GM12878 (cell line): ENCODE data around the gene LENG1. TPM values are rescaled to one million over a fixed set of nuclear protein-coding genes. Genes with fewer than 3 reads are reported as not detected.

Experiments used
- BHLHE40 ChIP-seq, 2 experiments: fragments of 450-650 bp in 1 of 2; IDR thresholded peaks; 2 replicates each; pipeline ENCODE4 v1.6.1; 2011 to 2017; ENCODE audit warnings: low read depth in 2 of 2, borderline replicate concordance in 1 of 2, improper control_type of control experiment in 1 of 2, low read length in 1 of 2, mild to moderate bottlenecking in 1 of 2
- BMI1 ChIP-seq: fragments of 450-650 bp; IDR thresholded peaks from 2 replicates; pipeline ENCODE4 v1.6.1; 2016; ENCODE audit warnings: mild to moderate bottlenecking, moderate library complexity, borderline replicate concordance
- EGR1 ChIP-seq, 2 experiments: IDR thresholded peaks; 1 replicate in 1 of 2; 2 replicates in 1 of 2; pipeline ENCODE4 v1.6.1; 2011 to 2012; ENCODE audit warnings: low read depth in 2 of 2, low read length in 2 of 2, borderline replicate concordance in 1 of 2, mild to moderate bottlenecking in 1 of 2, moderate library complexity in 1 of 2
- ESRRA ChIP-seq: IDR thresholded peaks from 2 replicates; pipeline ENCODE4 v1.6.1; 2012; ENCODE audit warnings: mild to moderate bottlenecking, low read length, improper control_type of control experiment
- FOXK2 ChIP-seq: fragments of 450-650 bp; IDR thresholded peaks from 2 replicates; pipeline ENCODE4 v1.6.1; 2017; ENCODE audit warnings: mild to moderate bottlenecking, moderate library complexity
- HDAC2 ChIP-seq: fragments of 200-600 bp; sonication (generic); IDR thresholded peaks from 2 replicates; pipeline ENCODE4 v1.6.1; 2017
- KDM1A ChIP-seq: fragments of 200-600 bp; sonication (generic); IDR thresholded peaks from 2 replicates; pipeline ENCODE4 v1.6.1; 2016; ENCODE audit warnings: borderline replicate concordance
- KLF5 ChIP-seq: fragments of 450-650 bp; IDR thresholded peaks from 2 replicates; pipeline ENCODE4 v1.6.1; 2014; ENCODE audit warnings: mild to moderate bottlenecking; ENCODE audit not compliant: partially characterized antibody
- MTA2 ChIP-seq: fragments of 450-650 bp; IDR thresholded peaks from 2 replicates; pipeline ENCODE4 v1.6.1; 2016; ENCODE audit warnings: low read depth, mild to moderate bottlenecking, moderate library complexity
- NFXL1 ChIP-seq: fragments of 450-650 bp; IDR thresholded peaks from 2 replicates; pipeline ENCODE4 v1.6.1; 2017; ENCODE audit warnings: antibody characterized with exemption, mild to moderate bottlenecking, borderline replicate concordance
- NFYA ChIP-seq: IDR thresholded peaks from 2 replicates; pipeline ENCODE4 v1.6.1; 2011; ENCODE audit warnings: low read depth, mild to moderate bottlenecking, low read length, improper control_type of control experiment, borderline replicate concordance
- NR2F1 ChIP-seq: fragments of 450-650 bp; conservative IDR thresholded peaks from 2 replicates; pipeline ENCODE4 v1.6.1; 2017; ENCODE audit warnings: mild to moderate bottlenecking
- PML ChIP-seq: IDR thresholded peaks from 2 replicates; pipeline ENCODE4 v1.6.1; 2012; ENCODE audit warnings: low read length, inconsistent platforms
- POLR2A ChIP-seq: IDR thresholded peaks from 2 replicates; pipeline ENCODE4 v1.6.1; 2011; ENCODE audit warnings: low read depth, mild to moderate bottlenecking, low read length
- POU2F2 ChIP-seq: IDR thresholded peaks from 3 replicates; pipeline ENCODE4 v1.6.1; 2011; ENCODE audit warnings: low read depth, mild to moderate bottlenecking, low read length, borderline replicate concordance
- SIX5 ChIP-seq: IDR thresholded peaks from 2 replicates; pipeline ENCODE4 v1.6.1; 2011; ENCODE audit warnings: mild to moderate bottlenecking, low read depth, low read length, moderate library complexity; ENCODE audit not compliant: severe bottlenecking
- SP1 ChIP-seq: IDR thresholded peaks from one replicate; pipeline ENCODE4 v1.6.1; 2011; ENCODE audit warnings: low read depth, low read length
- SPI1 ChIP-seq: IDR thresholded peaks from 2 replicates; pipeline ENCODE4 v1.6.1; 2011; ENCODE audit warnings: low read depth, mild to moderate bottlenecking, low read length, moderate library complexity, borderline replicate concordance; ENCODE audit not compliant: insufficient read depth
- TAF1 ChIP-seq: IDR thresholded peaks from 2 replicates; pipeline ENCODE4 v1.6.1; 2011; ENCODE audit warnings: mild to moderate bottlenecking, low read depth, low read length, borderline replicate concordance
- TCF7 ChIP-seq: IDR thresholded peaks from 2 replicates; pipeline ENCODE4 v1.6.1; 2014; ENCODE audit warnings: antibody characterized with exemption, borderline replicate concordance
- ZNF217 ChIP-seq: fragments of 450-650 bp; IDR thresholded peaks from 2 replicates; pipeline ENCODE4 v1.6.1; 2017; ENCODE audit warnings: antibody characterized with exemption, mild to moderate bottlenecking
- ZNF384 ChIP-seq: IDR thresholded peaks from 2 replicates; pipeline ENCODE4 v1.6.1; 2012; ENCODE audit warnings: low read depth, mild to moderate bottlenecking, low read length, improper control_type of control experiment, borderline replicate concordance
- polyA plus RNA-seq, 11 experiments: library from polyadenylated mRNA; depleted of rRNA in 4 of 11; unstranded in 6 of 11; stranded (reverse) in 5 of 11; fragments of >200 nt; fragmentation: Nextera tagmentation in 4 of 11; fragmentation: Illumina TruSeq in 1 of 11; extraction: Ambion mirVana in 4 of 11; extraction: Trizol in 1 of 11; gene quantifications; 1 replicate in 1 of 11; 2 replicates in 10 of 11; pipeline versions ENCODE4 v1.2.1 to v1.2.3, GENCODE V29; 2011 to 2016; ENCODE audit warnings: inconsistent platforms in 2 of 11, missing spikeins in 2 of 11, low read depth in 1 of 11
- total RNA-seq, 4 experiments: library from RNA; depleted of rRNA in 3 of 4; stranded (reverse); fragments of >200 nt in 3 of 4; fragmentation: Illumina TruSeq in 1 of 4; extraction: Trizol in 1 of 4; gene quantifications; 2 replicates each; pipeline versions ENCODE4 v1.2.1 to v1.2.3, GENCODE V29; 2013 to 2021
- TF ChIP-seq, protein P1 (sequence below): fragments of 450-650 bp; IDR thresholded peaks from 2 replicates; pipeline ENCODE4 v1.6.1; 2016; ENCODE audit warnings: mild to moderate bottlenecking, moderate library complexity, borderline replicate concordance
- TF ChIP-seq, protein P2 (sequence below): IDR thresholded peaks from 2 replicates; pipeline ENCODE4 v1.6.1; 2011; ENCODE audit warnings: mild to moderate bottlenecking, low read depth, low read length, moderate library complexity; ENCODE audit not compliant: insufficient replicate concordance

The LENG1 gene
- total and polyA plus RNA-seq, 10 of the 15 experiments (the other 5 are each of a cell fraction or from before 2014, with no cell fraction given) = 0.21 to 10.8 (median 5.8) TPM

DNA sequence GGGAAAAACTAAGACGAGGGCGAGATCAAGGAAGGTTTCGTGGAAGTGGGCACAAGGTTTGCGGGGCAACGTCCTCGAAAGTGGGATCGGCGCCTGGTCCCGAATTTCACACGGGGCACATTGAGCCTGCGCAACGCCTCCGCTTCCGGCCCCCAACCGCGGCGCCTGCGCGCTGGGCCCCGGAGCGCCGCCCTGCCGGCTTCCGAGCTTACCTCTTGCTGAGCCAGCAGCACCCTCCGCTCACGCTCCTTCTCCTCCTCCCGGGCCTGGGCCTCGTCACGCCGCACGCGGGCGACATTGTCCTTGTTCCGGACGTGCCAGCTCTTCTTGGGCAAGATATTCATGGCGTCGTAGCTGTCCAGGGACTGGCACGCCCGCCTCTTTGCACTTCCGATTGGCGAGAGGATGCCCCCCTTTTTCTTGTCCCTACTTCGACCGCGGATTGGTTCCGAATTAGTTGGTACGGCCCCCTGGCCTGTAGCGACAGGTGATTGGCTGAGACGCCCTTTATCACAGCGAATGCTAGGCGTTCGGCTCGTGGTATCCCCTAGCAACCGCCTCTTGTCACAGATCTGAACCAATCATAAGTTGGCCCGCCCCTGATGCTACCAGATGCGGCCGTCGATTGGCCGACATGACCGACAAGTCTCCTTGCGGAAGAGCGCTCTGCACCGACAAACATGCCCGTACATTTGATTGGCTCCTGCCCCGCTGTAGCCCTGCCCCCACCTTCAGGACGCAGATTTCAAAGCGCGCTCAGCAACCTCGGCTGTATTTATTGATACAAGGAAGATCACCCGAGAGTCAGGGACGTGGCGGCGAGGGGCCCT lies at the start of gene LENG1 (continued):
- TF ChIP-seq, protein P1, sequence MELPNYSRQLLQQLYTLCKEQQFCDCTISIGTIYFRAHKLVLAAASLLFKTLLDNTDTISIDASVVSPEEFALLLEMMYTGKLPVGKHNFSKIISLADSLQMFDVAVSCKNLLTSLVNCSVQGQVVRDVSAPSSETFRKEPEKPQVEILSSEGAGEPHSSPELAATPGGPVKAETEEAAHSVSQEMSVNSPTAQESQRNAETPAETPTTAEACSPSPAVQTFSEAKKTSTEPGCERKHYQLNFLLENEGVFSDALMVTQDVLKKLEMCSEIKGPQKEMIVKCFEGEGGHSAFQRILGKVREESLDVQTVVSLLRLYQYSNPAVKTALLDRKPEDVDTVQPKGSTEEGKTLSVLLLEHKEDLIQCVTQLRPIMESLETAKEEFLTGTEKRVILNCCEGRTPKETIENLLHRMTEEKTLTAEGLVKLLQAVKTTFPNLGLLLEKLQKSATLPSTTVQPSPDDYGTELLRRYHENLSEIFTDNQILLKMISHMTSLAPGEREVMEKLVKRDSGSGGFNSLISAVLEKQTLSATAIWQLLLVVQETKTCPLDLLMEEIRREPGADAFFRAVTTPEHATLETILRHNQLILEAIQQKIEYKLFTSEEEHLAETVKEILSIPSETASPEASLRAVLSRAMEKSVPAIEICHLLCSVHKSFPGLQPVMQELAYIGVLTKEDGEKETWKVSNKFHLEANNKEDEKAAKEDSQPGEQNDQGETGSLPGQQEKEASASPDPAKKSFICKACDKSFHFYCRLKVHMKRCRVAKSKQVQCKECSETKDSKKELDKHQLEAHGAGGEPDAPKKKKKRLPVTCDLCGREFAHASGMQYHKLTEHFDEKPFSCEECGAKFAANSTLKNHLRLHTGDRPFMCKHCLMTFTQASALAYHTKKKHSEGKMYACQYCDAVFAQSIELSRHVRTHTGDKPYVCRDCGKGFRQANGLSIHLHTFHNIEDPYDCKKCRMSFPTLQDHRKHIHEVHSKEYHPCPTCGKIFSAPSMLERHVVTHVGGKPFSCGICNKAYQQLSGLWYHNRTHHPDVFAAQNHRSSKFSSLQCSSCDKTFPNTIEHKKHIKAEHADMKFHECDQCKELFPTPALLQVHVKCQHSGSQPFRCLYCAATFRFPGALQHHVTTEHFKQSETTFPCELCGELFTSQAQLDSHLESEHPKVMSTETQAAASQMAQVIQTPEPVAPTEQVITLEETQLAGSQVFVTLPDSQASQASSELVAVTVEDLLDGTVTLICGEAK = peak; percentile 89
- TF ChIP-seq NR2F1 = no peak
- no peak for TF ChIP-seq TCF7
- TF ChIP-seq KLF5 = peak; percentile 92
- TF ChIP-seq KDM1A = no peak
- TF ChIP-seq HDAC2 = no peak
- TF ChIP-seq EGR1 (IDR thresholded peaks at IDR 0.05; ENCODE audit: borderline replicate concordance in 1 of 2, low read depth in 2 of 2, low read length in 2 of 2) = peak; percentile 62 to 98
- TF ChIP-seq BMI1 = peak; percentile 100
- peak; percentile 95 for TF ChIP-seq NFYA
- TF ChIP-seq PML = peak; percentile 74; the same call in 1 of the 2 replicates
- no peak for TF ChIP-seq SPI1
- TF ChIP-seq POLR2A = peak; percentile 94
- TF ChIP-seq ESRRA = 0 out of 2 replicates have a peak, but pooled peaks have one; percentile 63
- peak; percentile 10 to 74; a peak in 2 of 4 replicates for TF ChIP-seq BHLHE40 (IDR thresholded peaks at IDR 0.05; ENCODE audit: borderline replicate concordance in 1 of 2, low read depth in 2 of 2, low read length in 1 of 2)
- no peak for TF ChIP-seq MTA2
- peak; percentile 82 for TF ChIP-seq POU2F2
- TF ChIP-seq TAF1 = peak; percentile 65; the same call in 1 of the 2 replicates
- TF ChIP-seq ZNF384 = no peak
- TF ChIP-seq, protein P2, sequence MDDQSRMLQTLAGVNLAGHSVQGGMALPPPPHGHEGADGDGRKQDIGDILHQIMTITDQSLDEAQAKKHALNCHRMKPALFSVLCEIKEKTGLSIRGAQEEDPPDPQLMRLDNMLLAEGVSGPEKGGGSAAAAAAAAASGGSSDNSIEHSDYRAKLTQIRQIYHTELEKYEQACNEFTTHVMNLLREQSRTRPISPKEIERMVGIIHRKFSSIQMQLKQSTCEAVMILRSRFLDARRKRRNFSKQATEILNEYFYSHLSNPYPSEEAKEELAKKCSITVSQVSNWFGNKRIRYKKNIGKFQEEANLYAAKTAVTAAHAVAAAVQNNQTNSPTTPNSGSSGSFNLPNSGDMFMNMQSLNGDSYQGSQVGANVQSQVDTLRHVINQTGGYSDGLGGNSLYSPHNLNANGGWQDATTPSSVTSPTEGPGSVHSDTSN = peak; percentile 92
- no peak for TF ChIP-seq ZNF217
- no peak for TF ChIP-seq NFXL1
- TF ChIP-seq FOXK2 = peak; percentile 62
- peak; percentile 99 for TF ChIP-seq SP1
- peak; percentile 32 for TF ChIP-seq SIX5
